CD4-positive, alpha-beta T cell treated with Interleukin-15 for 4 hours (primary cell): Measurements from ENCODE around the gene TPSAB1.

Experiments used
- DNase-seq: peaks from one replicate; pipeline ENCODE4 v3.0.0-alpha.2; 2020; ENCODE audit warnings: low spot score

Gene TPSAB1

GRCh38 chr16:1285669-1286512 is 45.4 kb downstream of the TPSAB1 start:
- DNase-seq = no peak

- no peak for DNase-seq
Measured at GRCh38 chr16:1286513-1287094, 46.1 kb downstream of the TPSAB1 start.

- DNase-seq = no peak
Measured at GRCh38 chr16:1287982-1288670, 47.6 kb downstream of the TPSAB1 start.

- no peak for DNase-seq
Measured at GRCh38 chr16:1288813-1289476, 48.4 kb downstream of the TPSAB1 start.

- no peak for DNase-seq
Measured at GRCh38 chr16:1289477-1289866, 49.0 kb downstream of the TPSAB1 start.

GRCh38 chr16:1290063-1290501 is 49.6 kb downstream of the TPSAB1 start:
- no peak for DNase-seq

- no peak for DNase-seq
Measured at GRCh38 chr16:1290860-1291575, 50.5 kb downstream of the TPSAB1 start.

- no peak for DNase-seq
Measured at GRCh38 chr16:1291576-1291974, 51.1 kb downstream of the TPSAB1 start.
